Measurements from ENCODE around the gene EXOC3L1.

EXOC3L1 gene

DNA sequence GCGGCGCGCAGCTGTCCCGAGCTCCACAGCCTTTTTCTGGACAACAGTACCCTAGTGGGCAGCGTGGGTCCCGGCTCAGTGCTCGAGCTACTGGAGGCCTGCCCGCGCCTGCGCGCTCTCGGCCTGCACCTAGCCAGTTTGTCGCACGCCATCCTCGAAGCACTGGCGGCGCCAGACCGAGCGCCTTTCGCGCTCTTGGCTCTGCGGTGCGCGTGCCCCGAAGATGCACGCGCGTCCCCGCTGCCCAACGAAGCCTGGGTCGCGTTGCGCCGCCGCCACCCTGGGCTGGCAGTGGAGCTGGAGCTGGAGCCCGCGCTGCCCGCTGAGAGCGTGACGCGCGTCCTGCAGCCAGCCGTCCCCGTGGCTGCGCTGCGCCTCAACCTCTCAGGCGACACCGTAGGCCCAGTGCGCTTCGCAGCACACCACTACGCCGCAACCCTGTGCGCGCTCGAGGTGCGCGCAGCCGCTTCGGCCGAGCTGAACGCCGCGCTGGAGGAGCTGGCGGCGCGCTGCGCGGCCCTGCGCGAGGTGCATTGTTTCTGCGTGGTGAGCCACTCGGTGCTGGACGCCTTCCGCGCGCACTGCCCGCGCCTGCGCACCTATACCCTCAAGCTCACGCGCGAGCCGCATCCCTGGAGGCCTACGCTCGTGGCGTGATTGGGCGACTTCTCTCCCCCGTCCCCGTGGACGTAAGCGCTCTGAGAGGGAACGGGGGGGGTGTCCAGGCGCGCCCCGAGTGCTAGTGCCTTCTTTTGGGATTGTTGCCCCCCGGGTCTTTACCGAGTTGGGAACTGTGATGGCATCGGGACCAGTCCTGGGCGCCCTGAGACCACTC is 26.6 kb downstream of the EXOC3L1 start:
- DNase-seq (ENCODE audit: low spot score), result peak; percentile 64

GRCh38 chr16:67162506-67163163 is 27.3 kb downstream of the EXOC3L1 start:
- DNase-seq (ENCODE audit: low spot score), result no peak

- no peak for DNase-seq (ENCODE audit: low spot score)
Measured at GRCh38 chr16:67161595-67162058, 28.3 kb downstream of the EXOC3L1 start.

DNA sequence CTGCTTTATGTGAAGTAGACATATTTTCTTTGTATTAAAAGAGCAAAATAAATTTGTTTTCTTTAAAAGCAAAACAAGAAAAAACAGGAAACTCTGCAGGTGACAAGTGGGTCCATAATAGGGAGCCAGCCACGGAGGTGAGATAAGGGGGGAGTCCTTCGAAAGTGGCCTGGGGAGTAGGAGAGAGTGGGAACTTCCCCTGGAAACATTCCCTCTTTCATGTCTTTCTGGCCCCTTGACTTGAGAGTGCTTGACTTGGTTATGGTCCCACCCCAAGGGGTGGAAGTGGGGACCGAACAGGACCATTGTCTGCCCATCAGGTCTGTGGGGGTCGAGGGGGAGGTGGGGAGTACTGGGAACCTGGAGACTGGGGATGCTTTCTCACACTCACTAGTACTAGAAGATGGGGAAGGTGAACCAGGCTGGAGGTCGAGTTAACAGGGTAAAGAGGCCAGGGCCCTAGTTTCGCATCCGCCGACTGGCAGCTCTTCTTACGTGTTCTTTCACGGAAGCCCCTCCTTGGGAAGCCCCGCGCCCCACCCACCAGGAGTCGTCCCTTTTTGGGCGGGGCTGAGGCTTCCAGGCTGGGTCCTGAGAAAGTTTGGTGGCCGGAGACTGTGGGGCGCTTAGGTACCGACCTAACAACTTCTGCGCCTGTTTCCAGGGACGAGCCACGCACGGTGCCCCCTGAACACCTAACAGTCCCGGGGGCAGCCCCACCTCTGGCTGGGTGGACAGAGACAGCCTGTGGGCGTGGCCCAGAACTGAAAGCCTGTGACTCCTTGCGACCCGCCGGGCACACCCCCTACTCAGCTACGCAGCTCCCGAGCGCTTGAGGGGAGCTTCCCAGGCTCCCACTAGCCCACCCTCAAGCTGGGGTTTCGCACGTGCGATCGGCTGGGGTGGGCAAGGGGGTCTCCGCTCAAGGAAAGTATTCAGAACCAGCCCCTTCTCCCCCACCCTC is 31.0 kb downstream of the EXOC3L1 start:
- DNase-seq (ENCODE audit: low spot score), result peak; percentile 50

GRCh38 chr16:67157892-67158635 is 31.9 kb downstream of the EXOC3L1 start:
- DNase-seq (ENCODE audit: low spot score), result no peak

DNA sequence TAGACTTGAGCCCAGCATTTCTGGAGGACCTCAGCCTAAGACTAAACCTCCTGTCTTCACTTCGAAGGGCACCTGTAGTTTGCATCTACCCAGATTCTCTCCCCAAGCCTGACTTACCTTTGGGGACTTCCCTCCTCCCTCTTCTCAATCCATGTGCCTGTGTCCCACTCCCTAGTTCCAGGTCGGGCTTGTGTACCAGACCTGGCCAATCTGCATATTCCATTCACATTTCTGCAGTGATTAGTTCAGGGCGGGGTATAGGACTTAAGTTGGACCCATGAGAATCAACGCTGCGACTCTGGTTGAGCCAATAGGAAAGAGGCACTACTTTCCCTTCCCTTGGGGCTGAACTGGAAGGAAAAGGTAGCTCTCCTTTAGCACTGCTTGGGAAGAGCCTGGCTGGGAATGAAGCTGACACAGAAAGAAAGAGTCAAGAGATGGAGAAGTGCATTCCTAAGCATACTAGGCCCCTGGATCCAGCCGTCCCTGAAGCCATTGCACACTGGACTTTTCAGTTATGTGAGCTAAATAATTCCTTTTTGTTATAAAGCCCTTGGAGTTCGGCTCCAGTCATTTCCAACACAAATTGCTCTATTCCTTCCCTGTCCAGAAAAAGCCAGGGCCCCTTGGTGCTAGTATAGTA is 32.7 kb downstream of the EXOC3L1 start:
- no peak for DNase-seq (ENCODE audit: low spot score)

DNA sequence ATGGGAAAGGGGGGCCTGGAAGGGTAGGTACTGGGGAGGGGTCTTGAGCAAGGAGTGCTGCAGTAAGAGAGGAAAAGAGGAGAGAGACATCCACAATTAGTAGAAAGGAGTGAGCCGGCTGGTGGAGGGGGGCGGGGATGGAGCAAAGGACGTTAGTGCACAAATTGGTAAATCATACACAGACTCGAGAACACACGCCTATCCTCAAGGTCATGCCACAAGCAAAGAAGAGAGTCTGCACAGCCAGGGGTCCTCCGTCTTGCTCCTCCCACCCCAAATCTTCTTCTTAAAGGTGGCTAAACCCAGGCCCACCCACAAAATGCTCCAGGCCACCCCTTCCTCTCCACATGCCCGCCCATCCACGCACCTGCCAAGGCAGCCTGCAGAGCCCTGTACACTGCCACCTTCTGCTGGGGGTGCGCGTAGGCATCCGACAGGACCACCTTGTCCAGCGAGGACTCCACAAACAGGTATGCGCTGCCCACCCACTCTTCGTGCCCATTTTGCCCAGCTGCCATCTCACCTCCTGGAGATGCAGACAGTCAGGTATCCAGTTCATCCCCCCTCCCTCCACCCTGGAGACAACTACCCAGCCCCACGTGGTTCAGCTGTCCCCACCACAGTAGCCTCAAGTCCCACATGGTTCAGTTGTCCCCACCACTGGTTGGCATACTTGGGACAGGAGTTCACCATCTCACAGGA is 33.6 kb downstream of the EXOC3L1 start:
- DNase-seq (ENCODE audit: low spot score), result no peak

DNA sequence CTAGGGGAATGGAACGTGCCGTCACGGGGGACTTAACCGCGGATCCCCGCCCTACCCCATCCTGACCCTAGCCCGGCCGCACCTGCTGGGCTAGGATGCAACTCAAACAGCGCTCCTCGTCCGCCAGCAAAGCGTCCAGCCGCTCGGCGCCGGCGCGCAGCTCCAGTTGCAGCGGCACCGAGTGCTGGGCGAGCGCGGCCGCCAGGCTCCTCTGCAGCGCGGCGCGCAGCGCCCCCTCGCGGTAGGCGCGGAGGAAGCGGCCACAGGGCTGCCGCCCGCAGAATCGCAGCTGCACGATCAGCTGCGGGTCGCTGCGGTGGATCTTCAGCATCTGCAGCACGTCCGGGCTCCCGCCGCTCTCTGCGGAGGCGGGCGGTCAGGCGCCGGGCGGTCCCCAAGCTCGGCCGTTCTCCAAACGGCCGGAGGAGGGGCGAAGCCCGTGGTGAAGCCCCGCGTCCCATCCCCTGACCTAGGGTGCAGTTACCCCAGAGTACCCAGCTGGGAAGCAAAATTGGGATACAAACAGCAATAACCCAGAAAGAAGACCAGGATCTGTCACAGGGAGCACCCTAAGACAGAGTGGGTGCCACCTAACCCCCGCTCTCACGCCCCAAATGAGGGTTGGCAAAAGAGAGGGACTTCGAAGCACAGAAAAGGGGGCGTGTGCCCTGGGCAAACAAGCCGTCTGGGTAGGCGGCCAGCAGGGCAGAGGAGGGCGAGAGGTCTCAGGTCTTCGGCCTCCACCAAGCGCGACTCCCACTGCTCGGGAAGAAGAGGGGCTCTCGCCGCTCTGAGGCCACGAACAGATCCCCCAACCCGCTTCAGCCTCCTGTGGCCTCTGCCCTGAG is 34.4 kb downstream of the EXOC3L1 start:
- peak; percentile 75 for DNase-seq (ENCODE audit: low spot score)

DNA sequence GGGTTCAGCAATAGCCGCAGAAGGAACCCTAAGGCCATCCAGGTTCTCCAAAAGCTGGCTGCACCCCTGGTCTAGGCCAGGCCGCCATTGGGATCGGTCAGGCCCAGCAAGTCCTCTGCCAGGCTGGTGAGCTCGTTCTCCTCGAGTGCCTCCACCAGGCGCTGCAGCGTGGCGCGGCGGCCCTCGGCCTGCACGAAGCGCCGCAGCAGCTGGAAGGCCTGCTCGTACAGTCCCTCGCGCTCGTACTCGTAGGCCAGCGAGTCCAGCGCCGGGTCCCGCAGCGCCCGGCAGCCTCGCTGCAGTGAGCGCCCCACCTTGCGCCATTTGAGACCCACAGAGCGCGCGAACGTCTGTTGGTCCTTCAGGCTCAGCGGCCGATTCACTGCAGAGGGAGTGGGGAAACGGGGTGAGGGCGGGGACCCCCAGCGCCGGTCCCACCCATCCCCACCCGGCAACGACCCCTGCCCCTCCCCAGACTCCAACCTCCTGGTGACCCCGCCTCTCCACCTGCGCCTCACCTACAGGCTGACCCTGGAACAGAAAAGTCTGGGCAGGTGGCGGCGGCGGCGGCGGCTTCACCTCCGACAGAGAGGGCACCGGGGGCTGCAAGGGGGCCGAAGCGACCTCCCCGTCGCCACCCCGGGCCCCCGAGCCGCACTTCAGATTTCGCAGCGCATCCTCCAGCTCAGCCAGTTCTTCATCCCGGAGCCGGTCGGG is 35.2 kb downstream of the EXOC3L1 start:
- DNase-seq (ENCODE audit: low spot score), result no peak

- no peak for DNase-seq (ENCODE audit: low spot score)
Measured at GRCh38 chr16:67151431-67152097, 38.4 kb downstream of the EXOC3L1 start.

DNA sequence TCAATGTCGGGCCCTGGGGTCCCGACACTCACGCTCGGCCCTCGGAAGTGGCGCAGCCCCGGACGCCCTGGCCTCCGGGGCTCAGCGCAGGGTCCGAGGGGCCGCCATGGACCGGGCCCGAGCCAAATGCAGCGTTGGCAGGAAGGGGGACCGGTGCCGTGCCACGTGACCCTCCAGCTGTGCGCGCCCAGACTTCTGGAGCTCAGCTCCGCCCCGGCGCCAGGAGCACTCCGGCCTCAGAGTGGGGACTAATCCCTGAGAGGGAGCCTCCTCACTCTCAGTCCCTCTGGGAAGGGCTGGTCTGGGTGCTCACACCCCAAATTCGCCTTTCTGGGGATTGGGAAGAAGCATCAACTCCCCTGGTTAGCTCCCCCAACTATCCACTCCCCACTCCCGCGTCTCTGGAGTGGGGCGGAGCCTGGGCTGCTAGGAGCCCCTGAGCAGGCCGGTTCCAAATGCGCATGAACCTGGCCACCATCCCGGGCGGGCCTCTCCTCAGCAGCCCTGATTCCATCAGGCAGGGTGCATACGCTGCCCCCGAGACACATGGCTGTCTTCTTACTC is 39.0 kb downstream of the EXOC3L1 start, which contains the start of gene B3GNT9:
Gene B3GNT9 (minus strand): TSS at position 166 of the 564 bp plus-strand sequence. CDS start 513 bp downstream, outside the sequence.
- DNase-seq (ENCODE audit: low spot score), result peak; percentile 41

DNA sequence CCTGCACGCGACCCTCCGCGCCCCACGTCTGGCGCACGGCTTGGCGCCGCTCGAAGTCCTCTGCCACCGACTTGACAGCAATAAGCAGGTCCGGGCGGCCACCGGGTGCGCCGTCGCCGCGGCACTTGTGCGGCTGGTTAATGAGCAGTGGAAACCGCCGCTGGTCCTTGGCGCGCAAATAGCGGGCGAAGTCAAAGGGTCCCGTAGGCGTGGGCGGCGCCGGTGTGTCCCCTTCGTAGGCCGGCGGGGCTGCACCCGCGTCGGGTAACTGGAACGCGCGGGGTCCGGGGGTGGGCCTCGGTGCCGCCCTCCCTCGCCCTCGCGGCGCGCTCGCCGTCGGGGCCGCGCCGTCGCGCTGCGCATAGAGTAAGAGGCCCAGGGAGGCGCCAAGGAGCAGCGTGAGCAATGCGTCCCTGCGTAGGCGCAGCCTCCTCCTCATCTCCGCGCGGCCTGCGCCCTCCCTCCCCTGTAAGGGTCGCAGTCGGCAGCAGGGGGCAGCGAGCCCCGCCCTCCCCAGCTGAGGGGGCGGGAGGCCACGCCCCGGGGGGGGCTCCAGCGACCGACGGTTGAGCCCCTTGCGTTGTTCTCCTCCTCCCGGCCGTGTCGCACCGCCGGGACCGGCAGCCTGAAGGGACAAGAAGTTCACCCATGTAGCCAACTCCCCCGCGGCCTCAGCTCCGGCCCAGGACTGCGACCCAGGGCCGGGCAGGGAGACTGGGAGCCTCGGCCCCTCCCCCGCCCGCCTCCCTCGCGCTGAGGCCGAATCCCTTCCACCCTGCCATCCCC is 39.7 kb downstream of the EXOC3L1 start:
- DNase-seq (ENCODE audit: low spot score), result peak; percentile 25

DNA sequence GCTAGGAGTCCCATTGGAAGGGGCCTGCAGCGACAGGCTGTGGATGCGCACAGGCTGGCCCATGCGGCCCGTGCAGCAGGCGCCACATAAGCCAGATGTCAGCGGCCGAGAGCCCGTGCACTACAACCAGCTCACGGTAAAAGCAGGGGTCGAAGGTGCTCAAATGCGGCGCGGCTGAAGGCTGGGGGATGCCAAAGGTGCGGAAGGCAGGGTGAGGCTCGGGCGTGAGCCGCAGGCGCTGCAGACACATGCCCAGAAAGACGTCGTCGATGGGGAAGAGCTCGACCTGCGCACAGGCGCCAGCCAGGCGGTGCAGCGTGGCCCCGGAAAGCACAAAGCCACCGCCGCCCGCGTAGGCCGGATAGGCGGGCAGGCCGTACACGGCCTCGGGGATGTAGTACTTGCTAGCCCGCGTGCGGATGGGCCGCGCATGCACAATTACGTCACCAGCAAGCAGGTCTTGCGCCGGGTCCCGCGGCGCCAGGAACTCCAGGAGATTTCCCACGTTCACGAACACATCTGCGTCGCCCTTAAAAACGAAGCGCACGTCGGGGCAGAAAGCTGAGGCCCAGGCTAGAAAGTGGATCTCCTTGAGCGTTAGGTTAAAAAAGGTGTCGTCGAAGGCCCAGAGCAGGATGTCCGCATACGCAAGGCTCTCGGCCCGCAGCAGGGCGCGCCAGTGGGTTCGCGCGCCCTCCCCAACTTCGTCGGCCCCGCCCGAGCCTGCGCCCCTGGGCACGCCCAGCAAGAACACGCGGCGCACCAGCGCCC is 40.5 kb downstream of the EXOC3L1 start:
- DNase-seq (ENCODE audit: low spot score), result no peak

DNA sequence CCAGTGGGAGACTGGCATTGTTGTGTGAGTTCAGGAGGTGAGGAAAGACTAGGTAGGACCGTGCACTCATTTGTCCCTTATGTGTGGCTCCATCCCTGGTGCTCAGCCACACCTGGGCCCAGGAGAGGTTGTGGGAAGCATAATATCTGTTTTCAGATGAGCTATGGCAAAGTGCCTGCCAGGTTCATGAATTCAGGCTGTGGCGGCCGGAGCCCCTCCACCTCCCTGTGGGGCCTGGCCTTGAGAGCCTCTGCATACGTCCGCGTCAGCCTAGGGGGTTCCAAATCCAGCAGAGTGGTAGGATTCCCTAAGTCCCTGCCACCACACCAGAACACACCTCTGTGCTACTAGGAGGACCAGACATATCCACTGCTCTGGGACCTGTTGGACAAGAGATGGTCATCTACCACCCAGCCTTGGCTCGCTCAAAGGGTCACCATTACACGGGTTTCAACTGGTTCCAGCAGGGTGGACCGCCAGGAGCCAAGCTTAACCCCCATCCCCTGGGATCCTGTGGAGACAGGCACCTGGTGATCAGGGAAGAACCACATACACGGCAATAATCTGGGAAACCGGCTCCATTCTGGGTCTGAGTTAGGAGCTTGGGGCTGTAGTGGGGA is 41.2 kb downstream of the EXOC3L1 start:
- no peak for DNase-seq (ENCODE audit: low spot score)

DNA sequence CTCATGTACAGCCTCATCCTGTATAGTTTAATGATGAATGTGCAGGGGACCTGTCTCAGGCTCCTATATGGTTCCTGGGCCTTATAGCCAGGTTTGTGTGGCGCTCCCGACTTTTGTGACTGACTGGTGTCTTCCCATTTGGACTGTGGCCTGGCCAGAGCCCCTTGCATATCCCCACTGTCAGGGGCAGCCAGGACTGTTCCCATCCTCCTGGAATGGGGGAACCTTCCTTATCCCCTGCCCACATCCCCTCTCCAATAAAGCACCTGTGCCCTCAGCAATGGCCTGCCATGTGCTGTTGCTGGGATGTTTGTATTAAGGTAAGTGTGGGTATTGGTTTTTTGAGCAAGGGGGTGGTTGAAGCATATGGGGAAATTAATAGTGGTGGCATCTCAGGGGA is 41.7 kb downstream of the EXOC3L1 start:
- DNase-seq (ENCODE audit: low spot score), result no peak
